Calu3 (cell line): ENCODE measurements around the gene PABPC5. TPM values are rescaled to one million over a fixed set of nuclear protein-coding genes. Genes with fewer than 3 reads are reported as not detected.

Experiments used
- Bru-seq: library from RNA; stranded (reverse); fragments of 400-500 nt; gene quantifications from one replicate; lab custom pipeline; 2021; lab: Mats Ljungman, UMichigan
- BruChase-seq, 2 experiments: library from RNA; stranded (reverse); fragments of 400-500 nt; gene quantifications; one replicate each; lab custom pipeline; 2021; lab: Mats Ljungman, UMichigan
- BruUV-seq: library from RNA; stranded (reverse); fragments of 400-500 nt; replicated peaks from 2 replicates; lab custom pipeline; 2021; lab: Mats Ljungman, UMichigan
- CTCF ChIA-PET: fragments of 300-600 bp; sonication (Branson Sonifier 250); formaldehyde crosslinking; loops from one replicate; lab custom pipeline; 2022; ENCODE audit warnings: antibody characterized with exemption; lab: Charles Lee
- DNase-seq: peaks from one replicate; pipeline ENCODE4 v3.0.0; 2022
- H3K27ac Mint-ChIP-seq: one replicate; pipeline ENCODE4 v1.8.0; 2022; ENCODE audit warnings: mixed read lengths; ENCODE audit not compliant: unreplicated experiment
- H3K27me3 Mint-ChIP-seq: one replicate; pipeline ENCODE4 v1.8.0; 2022; ENCODE audit warnings: mixed read lengths; ENCODE audit not compliant: unreplicated experiment
- H3K36me3 Mint-ChIP-seq: one replicate; pipeline ENCODE4 v1.8.0; 2022; ENCODE audit warnings: mild to moderate bottlenecking, moderate library complexity, mixed read lengths; ENCODE audit not compliant: insufficient read depth, unreplicated experiment
- H3K4me1 Mint-ChIP-seq: one replicate; pipeline ENCODE4 v1.8.0; 2022; ENCODE audit warnings: mild to moderate bottlenecking, low read depth, mixed read lengths; ENCODE audit not compliant: unreplicated experiment
- H3K4me3 Mint-ChIP-seq: one replicate; pipeline ENCODE4 v1.8.0; 2022; ENCODE audit warnings: mild to moderate bottlenecking, low read depth, moderate library complexity, mixed read lengths; ENCODE audit not compliant: unreplicated experiment
- H3K9me3 Mint-ChIP-seq: one replicate; pipeline ENCODE4 v1.8.0; 2022; ENCODE audit warnings: low read depth, mixed read lengths; ENCODE audit not compliant: unreplicated experiment
- intact Hi-C: fragments of 100-400 bp; cut with micrococcal nuclease; formaldehyde crosslinking; loops from one replicate; pipeline ENCODE4 v1.10.0; 2022; ENCODE audit not compliant: unreplicated experiment
- long read RNA-seq: library from polyadenylated mRNA; stranded (forward); transcript quantifications from one replicate; pipeline ENCODE4 v2.0.0, GENCODE V29; 2022
- total RNA-seq: library from RNA; stranded (reverse); gene quantifications from 2 replicates; pipeline ENCODE4 v1.2.3, GENCODE V29; 2022
- TF ChIP-seq, protein P1 (sequence below): fragments of 200-600 bp; IDR thresholded peaks from one replicate; pipeline ENCODE4 v1.8.0; 2022; ENCODE audit warnings: antibody characterized with exemption; ENCODE audit not compliant: unreplicated experiment

Gene PABPC5
- not detected in 2 replicates for total RNA-seq
- not detected for Bru-seq, nascent RNA
- not detected for BruChase-seq, experiment 1, labeled RNA remaining after a 6-hour chase
- not detected for BruChase-seq, experiment 2, labeled RNA remaining after a 2-hour chase
- long read RNA-seq = 0 reads

DNA sequence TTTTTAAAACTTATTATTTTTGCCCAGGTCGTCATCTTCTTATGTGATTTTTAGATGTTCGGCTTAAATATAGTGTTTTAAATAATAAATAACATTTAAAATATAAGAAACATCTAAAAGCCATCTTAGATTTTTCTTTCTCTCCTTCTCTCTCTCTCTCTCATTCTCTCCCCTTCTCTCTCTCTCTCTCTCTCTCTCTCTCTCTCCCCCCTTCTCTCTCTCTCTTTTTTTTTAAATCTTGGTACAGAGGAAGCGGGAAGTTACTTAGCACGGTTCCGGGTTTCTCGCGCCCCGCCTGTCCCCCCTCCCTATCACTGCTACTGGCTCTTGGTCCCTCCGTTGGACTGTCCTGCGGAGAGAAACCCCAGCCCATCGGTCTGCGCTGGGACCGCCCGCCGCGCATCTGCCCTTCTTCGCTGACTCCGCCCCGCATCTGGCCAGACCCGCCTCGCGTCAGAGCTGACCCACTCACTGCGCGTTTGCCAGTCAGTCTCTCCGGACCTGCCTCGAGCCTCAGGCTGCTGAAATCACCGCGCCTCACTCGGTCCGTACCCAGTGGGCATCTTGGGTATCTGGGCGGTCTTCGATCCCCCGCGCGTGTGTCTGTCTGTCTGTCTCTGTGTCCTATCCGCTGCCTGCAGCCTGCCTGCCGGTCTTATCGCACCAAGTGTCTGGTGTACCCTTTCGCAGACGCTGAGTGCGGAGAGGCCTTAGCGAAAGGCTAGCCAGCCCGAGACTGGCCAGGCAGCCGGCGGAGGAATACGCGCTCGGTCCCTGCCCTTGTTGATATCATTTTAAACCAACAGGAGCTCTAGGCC is at the start of gene PABPC5:
Gene PABPC5 (plus strand): TSS at position 489 of the 818 bp plus-strand sequence. CDS start 739 bp downstream, outside the sequence.
- no TSS peak for BruUV-seq

DNA sequence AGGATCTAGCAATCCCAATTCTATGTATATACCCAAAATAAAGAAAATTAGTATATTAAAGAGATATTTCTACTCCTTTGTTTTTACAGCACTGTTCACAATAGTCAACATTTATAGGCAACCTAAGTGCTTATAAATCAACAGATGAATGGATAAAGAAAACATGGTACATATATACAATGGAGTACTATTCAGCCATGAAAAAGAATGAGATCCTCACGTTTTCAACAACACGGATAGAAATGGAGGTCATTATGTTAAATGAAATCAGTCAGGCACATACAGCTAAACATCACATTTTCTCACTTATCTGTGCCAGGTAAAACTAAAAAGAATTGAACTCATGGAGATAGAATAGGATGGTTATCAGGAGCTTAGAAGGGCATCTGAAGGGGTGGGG is 45.6 kb upstream of the PABPC5 start:
- CTCF ChIA-PET = no interaction called here
- TF ChIP-seq, protein P1, sequence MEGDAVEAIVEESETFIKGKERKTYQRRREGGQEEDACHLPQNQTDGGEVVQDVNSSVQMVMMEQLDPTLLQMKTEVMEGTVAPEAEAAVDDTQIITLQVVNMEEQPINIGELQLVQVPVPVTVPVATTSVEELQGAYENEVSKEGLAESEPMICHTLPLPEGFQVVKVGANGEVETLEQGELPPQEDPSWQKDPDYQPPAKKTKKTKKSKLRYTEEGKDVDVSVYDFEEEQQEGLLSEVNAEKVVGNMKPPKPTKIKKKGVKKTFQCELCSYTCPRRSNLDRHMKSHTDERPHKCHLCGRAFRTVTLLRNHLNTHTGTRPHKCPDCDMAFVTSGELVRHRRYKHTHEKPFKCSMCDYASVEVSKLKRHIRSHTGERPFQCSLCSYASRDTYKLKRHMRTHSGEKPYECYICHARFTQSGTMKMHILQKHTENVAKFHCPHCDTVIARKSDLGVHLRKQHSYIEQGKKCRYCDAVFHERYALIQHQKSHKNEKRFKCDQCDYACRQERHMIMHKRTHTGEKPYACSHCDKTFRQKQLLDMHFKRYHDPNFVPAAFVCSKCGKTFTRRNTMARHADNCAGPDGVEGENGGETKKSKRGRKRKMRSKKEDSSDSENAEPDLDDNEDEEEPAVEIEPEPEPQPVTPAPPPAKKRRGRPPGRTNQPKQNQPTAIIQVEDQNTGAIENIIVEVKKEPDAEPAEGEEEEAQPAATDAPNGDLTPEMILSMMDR = no peak
- no TSS peak for BruUV-seq

More for the DNA sequence above, at the start of gene PABPC5:
- intact Hi-C loops = no loop called here
- H3K4me1 Mint-ChIP-seq = no peaks in the 10 kb centered on the region
- H3K27me3 Mint-ChIP-seq = no peaks in the 10 kb centered on the region
- no peak within 1 kb of the TSS for H3K4me3 Mint-ChIP-seq
- no peak within 1 kb of the TSS for H3K27ac Mint-ChIP-seq
- CTCF ChIA-PET = no interaction called here
- DNase-seq = no peak
- no peaks in the 10 kb centered on the region for H3K36me3 Mint-ChIP-seq
- peaks cover 3% of the 10 kb centered on the region for H3K9me3 Mint-ChIP-seq
- TF ChIP-seq, protein P1 = no peak

DNA sequence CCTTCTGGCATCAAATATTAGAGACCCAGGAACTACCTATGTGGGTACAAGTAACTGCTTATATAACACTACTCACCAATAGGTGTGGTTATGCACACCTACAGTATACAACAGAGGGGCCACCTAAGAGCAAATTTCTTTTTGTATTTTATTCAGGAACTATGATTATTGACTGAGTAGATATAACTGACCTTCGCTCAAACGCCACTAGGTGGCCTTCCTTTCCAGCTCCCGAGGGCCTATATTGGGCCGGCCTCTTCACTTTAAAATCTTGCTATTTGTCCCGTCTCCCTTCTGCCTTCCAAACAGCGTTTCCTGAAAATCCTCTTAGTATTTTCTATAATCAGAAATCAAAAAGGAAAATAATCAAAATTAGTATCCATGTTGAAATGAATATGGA is 19.9 kb upstream of the PABPC5 start:
- intact Hi-C loops = no loop called here
- no TSS peak for BruUV-seq
- Mint-ChIP-seq H3K4me3 (no peak overlapping the region), H3K27me3 (no peaks in the 10 kb centered on the region), H3K4me1 (no peaks in the 10 kb centered on the region), H3K36me3 (no peaks in the 10 kb centered on the region), H3K27ac (no peak overlapping the region), H3K9me3 (peaks cover 10% of the 10 kb centered on the region)
- DNase-seq = no peak
- CTCF ChIA-PET = no interaction called here
- TF ChIP-seq, protein P1 = no peak

More for the DNA sequence above, 45.6 kb upstream of the PABPC5 start:
- Mint-ChIP-seq H3K27me3 (no peaks in the 10 kb centered on the region), H3K4me3 (no peak overlapping the region), H3K9me3 (peaks cover 18% of the 10 kb centered on the region), H3K4me1 (no peaks in the 10 kb centered on the region), H3K27ac (no peak overlapping the region), H3K36me3 (no peaks in the 10 kb centered on the region)
- DNase-seq = no peak
- intact Hi-C loops = no loop called here

DNA sequence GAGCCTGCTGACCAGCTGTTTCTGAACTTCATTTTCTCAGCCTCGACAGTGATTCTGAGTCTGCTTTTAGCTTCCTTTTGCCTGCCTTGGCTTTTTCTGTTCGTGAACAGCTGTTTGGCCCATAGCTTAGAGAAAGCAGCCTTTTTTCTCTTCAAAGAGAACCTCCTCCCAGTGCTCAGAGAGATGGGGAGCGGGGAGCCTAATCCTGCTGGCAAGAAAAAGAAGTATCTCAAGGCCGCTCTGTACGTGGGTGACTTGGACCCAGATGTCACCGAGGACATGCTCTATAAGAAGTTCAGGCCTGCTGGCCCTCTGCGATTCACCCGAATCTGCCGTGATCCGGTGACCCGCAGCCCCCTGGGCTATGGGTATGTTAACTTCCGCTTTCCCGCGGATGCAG is 756 bp downstream of the PABPC5 start:
- intact Hi-C loops = no loop called here
- no peak overlapping the region for H3K27ac Mint-ChIP-seq
- no peak overlapping the region for H3K4me3 Mint-ChIP-seq
- no TSS peak for BruUV-seq
- H3K9me3 Mint-ChIP-seq = peaks cover 2% of the 10 kb centered on the region
- no peaks in the 10 kb centered on the region for H3K36me3 Mint-ChIP-seq
- no peak for DNase-seq
- CTCF ChIA-PET = no interaction called here
- TF ChIP-seq, protein P1 = no peak
- H3K27me3 Mint-ChIP-seq = no peaks in the 10 kb centered on the region
- H3K4me1 Mint-ChIP-seq = no peaks in the 10 kb centered on the region
